HG03139 (cell line): ENCODE data around the gene ST14.
"Not testable (repeated sequence)": the region's sequence is repeated elsewhere in the genome, so short reads cannot be mapped to it uniquely, and the experiment has no call there.

Experiments
- ATAC-seq: cut with Tn5 transposase; IDR thresholded peaks from one replicate; pipeline ENCODE4 v1.9.1; 2021; ENCODE audit not compliant: unreplicated experiment

The ST14 gene

DNA sequence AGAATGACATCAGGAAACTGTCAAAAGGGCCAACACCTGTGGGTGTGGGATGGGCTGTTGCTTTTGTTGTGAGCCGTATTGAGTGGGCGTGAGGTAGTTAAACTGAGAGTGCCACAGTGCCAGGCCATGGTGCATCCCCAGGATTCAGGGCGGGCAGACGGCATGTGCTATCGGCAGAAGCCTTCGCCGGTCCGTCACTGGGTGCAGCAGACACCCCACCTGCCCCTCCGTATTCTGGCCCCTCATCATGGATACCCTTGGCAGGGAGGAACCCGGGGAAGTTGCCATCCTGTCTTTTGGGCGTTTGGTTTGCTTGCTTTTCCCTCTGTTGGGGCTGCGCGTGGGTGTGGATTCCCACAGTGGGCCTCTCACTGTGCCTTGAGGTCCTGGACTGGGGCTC lies 27.5 kb downstream of the ST14 start:
- no peak for ATAC-seq

DNA sequence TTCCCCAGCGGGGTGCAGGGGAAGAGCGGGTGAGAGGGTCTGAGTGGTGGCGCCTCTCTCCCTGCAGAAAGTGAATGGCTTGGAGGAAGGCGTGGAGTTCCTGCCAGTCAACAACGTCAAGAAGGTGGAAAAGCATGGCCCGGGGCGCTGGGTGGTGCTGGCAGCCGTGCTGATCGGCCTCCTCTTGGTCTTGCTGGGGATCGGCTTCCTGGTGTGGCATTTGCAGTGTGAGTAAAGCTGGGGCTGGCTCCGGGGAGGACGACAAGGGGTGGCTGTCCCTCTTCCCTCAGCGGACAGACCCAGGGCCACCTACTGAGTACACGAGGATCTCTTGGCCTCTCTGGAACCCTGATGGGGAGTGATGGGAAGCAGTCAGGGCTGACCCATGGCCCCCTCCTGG lies 28.5 kb downstream of the ST14 start:
- no peak for ATAC-seq

DNA sequence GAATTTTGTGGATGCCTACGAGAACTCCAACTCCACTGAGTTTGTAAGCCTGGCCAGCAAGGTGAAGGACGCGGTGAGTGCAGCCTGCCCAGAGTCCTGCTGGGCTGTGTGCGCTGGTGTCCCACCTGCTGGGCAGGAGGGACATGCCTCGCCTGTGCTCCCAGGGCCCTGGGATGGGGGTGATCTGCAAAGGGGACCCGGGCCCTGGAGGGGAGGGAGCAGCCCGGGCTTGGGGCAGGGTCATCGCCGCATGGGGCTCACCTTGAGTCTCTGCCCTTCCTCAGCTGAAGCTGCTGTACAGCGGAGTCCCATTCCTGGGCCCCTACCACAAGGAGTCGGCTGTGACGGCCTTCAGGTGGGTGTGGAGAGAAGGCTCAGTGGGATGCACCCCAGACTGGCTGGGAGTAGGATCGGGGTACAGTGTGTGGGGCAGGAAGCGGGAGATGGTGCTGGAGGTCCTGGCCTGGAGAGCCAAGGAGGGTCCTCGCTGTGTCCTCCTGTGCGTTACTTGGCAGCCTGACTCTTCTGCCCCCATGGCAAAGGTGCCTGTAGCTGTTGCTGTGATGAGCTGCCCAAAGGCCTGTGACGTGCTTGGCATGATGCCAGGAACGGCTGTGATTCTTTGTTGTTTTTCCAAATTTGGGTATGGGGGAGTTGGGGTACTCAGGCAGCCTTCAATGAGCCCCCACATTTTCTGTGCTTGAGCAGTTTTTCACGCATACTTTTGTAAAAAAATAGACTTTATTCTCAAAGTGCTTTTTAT lies 29.2 kb downstream of the ST14 start:
- no peak for ATAC-seq

GRCh38 chr11:130189492-130190210 lies 30.1 kb downstream of the ST14 start:
- ATAC-seq: no peak

- ATAC-seq: no peak
These were observed 30.8 kb downstream of the ST14 start for GRCh38 chr11:130190371-130190881.

- ATAC-seq: no peak
These were observed 32.3 kb downstream of the ST14 start for GRCh38 chr11:130191896-130192295.

GRCh38 chr11:130192845-130193267 lies 33.3 kb downstream of the ST14 start:
- ATAC-seq: no peak

- ATAC-seq: not testable (repeated sequence)
These were observed 34.0 kb downstream of the ST14 start for GRCh38 chr11:130193551-130193950.

DNA sequence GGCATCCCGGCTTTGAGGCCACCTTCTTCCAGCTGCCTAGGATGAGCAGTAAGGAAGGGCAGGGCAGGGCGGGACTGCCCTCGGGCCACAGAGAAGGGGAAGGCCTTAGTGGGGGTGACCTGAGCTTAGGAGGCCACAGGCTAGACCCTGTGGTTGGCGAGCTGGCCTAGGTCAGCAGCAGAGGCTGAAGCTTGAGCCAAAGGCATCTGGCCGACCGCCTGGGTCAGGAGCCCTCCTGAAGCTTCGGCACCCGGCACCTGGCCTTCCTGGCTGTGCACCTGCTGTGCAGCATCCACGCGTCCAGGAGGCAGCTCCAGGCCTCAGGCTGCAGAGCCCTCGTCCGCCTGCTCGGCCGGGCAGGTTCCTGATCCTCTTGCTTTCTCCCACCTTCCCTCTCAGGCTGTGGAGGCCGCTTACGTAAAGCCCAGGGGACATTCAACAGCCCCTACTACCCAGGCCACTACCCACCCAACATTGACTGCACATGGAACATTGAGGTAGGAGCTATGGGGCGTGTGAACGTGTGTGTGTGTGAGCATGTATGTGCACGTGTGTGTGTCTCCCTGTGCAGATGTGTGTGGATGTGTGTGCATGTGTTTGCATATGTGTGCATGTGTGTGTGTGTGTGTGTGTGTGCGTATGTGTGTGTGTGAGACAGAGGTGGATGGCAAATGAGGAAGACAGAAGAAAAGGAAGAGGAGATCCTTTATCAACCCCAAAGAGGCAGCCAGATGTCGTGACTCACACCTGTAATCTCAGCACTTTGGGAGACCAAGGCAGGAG lies 34.9 kb downstream of the ST14 start:
- ATAC-seq: no peak

GRCh38 chr11:130197386-130198035 lies 37.9 kb downstream of the ST14 start:
- no peak for ATAC-seq

- no peak for ATAC-seq
These were observed 38.7 kb downstream of the ST14 start for GRCh38 chr11:130198292-130198691.

- ATAC-seq: no peak
These were observed 39.4 kb downstream of the ST14 start for GRCh38 chr11:130198964-130199363.

DNA sequence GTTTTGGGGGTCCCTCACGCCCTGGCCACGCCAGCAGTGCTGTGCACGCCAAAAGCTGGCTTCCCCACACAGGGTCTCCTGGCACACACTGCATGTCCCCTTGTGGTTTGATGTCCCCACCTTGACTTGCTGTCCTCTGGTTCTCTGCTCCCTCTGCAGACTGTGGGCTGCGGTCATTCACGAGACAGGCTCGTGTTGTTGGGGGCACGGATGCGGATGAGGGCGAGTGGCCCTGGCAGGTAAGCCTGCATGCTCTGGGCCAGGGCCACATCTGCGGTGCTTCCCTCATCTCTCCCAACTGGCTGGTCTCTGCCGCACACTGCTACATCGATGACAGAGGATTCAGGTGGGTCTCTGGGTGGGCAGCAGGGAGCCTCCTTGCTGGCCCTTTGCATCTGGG lies 40.2 kb downstream of the ST14 start:
- ATAC-seq: no peak

GRCh38 chr11:130201026-130201425 lies 41.4 kb downstream of the ST14 start:
- no peak for ATAC-seq

- no peak for ATAC-seq
These were observed 42.6 kb downstream of the ST14 start for GRCh38 chr11:130202009-130202817.

- ATAC-seq: no peak
These were observed 43.5 kb downstream of the ST14 start for GRCh38 chr11:130202818-130203689.

GRCh38 chr11:130203766-130204702 lies 44.5 kb downstream of the ST14 start:
- ATAC-seq: no peak

DNA sequence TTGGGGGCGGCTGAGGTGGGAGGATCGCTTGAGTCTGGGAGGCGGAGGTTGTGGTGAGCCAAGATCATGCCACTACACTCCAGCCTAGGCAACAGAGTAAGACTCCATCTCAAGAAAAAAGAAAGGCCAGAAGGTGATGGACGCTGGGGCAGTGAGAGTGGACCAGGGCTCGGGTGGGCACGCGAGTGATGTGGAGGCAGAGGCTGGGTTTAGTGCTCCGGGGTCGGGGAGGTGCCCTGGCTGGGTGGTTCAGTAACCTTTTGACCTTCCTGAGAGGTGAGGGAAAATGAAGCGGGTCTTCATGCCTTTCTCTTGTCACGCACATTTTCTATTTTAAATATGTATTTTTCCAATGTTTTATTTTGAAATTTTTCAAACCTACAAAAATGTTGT lies 45.1 kb downstream of the ST14 start:
- ATAC-seq: no peak
